ENCODE measurements around the gene PYCR2. TPM values are rescaled to one million over a fixed set of nuclear protein-coding genes. Genes with fewer than 3 reads are reported as not detected.

PYCR2 gene
- total RNA-seq, 1 donor from 2014 or later, result 59.9 TPM

- TF ChIP-seq CTCF (conservative IDR thresholded peaks at IDR 0.05), result no peak
- no peak for DNase-seq (ENCODE audit: low read depth, low spot score)
- H3K9me3 Mint-ChIP-seq, result no peaks in the 10 kb centered on the region
- peak overlapping the region; percentile 74 for H3K27ac Mint-ChIP-seq (ENCODE audit: unreplicated experiment)
- H3K4me3 Mint-ChIP-seq, result peak overlapping the region; percentile 21
- peaks cover 5% of the 10 kb centered on the region for H3K27me3 Mint-ChIP-seq (ENCODE audit: low read depth)
- no peaks in the 10 kb centered on the region for H3K36me3 Mint-ChIP-seq (ENCODE audit: low read depth)
- peaks cover 44% of the 10 kb centered on the region for H3K4me1 Mint-ChIP-seq
These were observed 21.5 kb upstream of the PYCR2 start for GRCh38 chr1:225945564-225945963.

GRCh38 chr1:225944951-225945350 lies 20.9 kb upstream of the PYCR2 start:
- H3K27me3 Mint-ChIP-seq (ENCODE audit: low read depth), result peaks cover 5% of the 10 kb centered on the region
- DNase-seq (ENCODE audit: low read depth, low spot score), result no peak
- H3K36me3 Mint-ChIP-seq (ENCODE audit: low read depth), result no peaks in the 10 kb centered on the region
- TF ChIP-seq CTCF (conservative IDR thresholded peaks at IDR 0.05), result no peak
- no peaks in the 10 kb centered on the region for H3K9me3 Mint-ChIP-seq
- H3K27ac Mint-ChIP-seq (ENCODE audit: unreplicated experiment), result peak overlapping the region; percentile 74
- H3K4me1 Mint-ChIP-seq, result peaks cover 44% of the 10 kb centered on the region
- H3K4me3 Mint-ChIP-seq, result no peak overlapping the region

- H3K9me3 Mint-ChIP-seq, result no peaks in the 10 kb centered on the region
- H3K36me3 Mint-ChIP-seq (ENCODE audit: low read depth), result no peaks in the 10 kb centered on the region
- DNase-seq (ENCODE audit: low read depth, low spot score), result no peak
- no peak overlapping the region for H3K4me3 Mint-ChIP-seq
- peaks cover 5% of the 10 kb centered on the region for H3K27me3 Mint-ChIP-seq (ENCODE audit: low read depth)
- no peak overlapping the region for H3K27ac Mint-ChIP-seq (ENCODE audit: unreplicated experiment)
- TF ChIP-seq CTCF (conservative IDR thresholded peaks at IDR 0.05), result no peak
- H3K4me1 Mint-ChIP-seq, result peaks cover 44% of the 10 kb centered on the region
These were observed 20.3 kb upstream of the PYCR2 start for GRCh38 chr1:225944387-225944786.

GRCh38 chr1:225943582-225943981 lies 19.5 kb upstream of the PYCR2 start:
- no peak overlapping the region for H3K27ac Mint-ChIP-seq (ENCODE audit: unreplicated experiment)

GRCh38 chr1:225942574-225942973 lies 18.5 kb upstream of the PYCR2 start:
- Mint-ChIP-seq H3K9me3 (no peaks in the 10 kb centered on the region), H3K27ac (ENCODE audit: unreplicated experiment) (no peak overlapping the region), H3K4me3 (no peak overlapping the region), H3K27me3 (ENCODE audit: low read depth) (no peaks in the 10 kb centered on the region), H3K4me1 (peaks cover 40% of the 10 kb centered on the region), H3K36me3 (ENCODE audit: low read depth) (no peaks in the 10 kb centered on the region)
- DNase-seq (ENCODE audit: low read depth, low spot score), result no peak
- no peak for TF ChIP-seq CTCF (conservative IDR thresholded peaks at IDR 0.05)

More at GRCh38 chr1:225943582-225943981, 19.5 kb upstream of the PYCR2 start:
- Mint-ChIP-seq H3K36me3 (ENCODE audit: low read depth) (no peaks in the 10 kb centered on the region), H3K9me3 (no peaks in the 10 kb centered on the region), H3K4me1 (peaks cover 44% of the 10 kb centered on the region), H3K27me3 (ENCODE audit: low read depth) (peaks cover 3% of the 10 kb centered on the region), H3K4me3 (no peak overlapping the region)
- no peak for DNase-seq (ENCODE audit: low read depth, low spot score)
- TF ChIP-seq CTCF (conservative IDR thresholded peaks at IDR 0.05), result no peak

GRCh38 chr1:225941942-225942222 lies 17.8 kb upstream of the PYCR2 start:
- no peaks in the 10 kb centered on the region for H3K27me3 Mint-ChIP-seq (ENCODE audit: low read depth)
- TF ChIP-seq CTCF (conservative IDR thresholded peaks at IDR 0.05), result no peak
- no peak overlapping the region for H3K27ac Mint-ChIP-seq (ENCODE audit: unreplicated experiment)
- no peak for DNase-seq (ENCODE audit: low read depth, low spot score)
- no peak overlapping the region for H3K4me3 Mint-ChIP-seq
- H3K36me3 Mint-ChIP-seq (ENCODE audit: low read depth), result no peaks in the 10 kb centered on the region
- H3K9me3 Mint-ChIP-seq, result no peaks in the 10 kb centered on the region
- H3K4me1 Mint-ChIP-seq, result peaks cover 39% of the 10 kb centered on the region

All from neural crest cell (in vitro differentiated cells).